Naive thymus-derived CD4-positive, alpha-beta T cell (primary cell): ENCODE data around the gene BCL2. TPM values are rescaled to one million over a fixed set of nuclear protein-coding genes. Genes with fewer than 3 reads are reported as not detected.
"Not testable (repeated sequence)": the region's sequence is repeated elsewhere in the genome, so short reads cannot be mapped to it uniquely, and the experiment has no call there.

Experiments
- ATAC-seq: fragments of 150-1000 bp; cut with Tn5 transposase; 2 replicates; pipeline ENCODE4 v1.10.0; 2021; ENCODE audit warnings: mild to moderate bottlenecking, moderate library complexity
- CTCF ChIA-PET: fragments of 350-600 bp; sonication (Branson Sonifier 250); formaldehyde crosslinking; loops from one replicate; lab custom pipeline; 2021; ENCODE audit warnings: antibody characterized with exemption; lab: Charles Lee
- POLR2A ChIA-PET: fragments of 350-600 bp; sonication (Branson Sonifier 250); formaldehyde crosslinking; loops from one replicate; lab custom pipeline; 2021; ENCODE audit warnings: antibody characterized with exemption, inconsistent platforms; lab: Charles Lee
- DNase-seq, 9 donors: peaks; one replicate each; pipeline versions ENCODE4 v3.0.0 to v3.0.0-alpha.2; 2020 to 2022; ENCODE audit warnings: mixed read lengths in 1 of 9
- H3K27ac ChIP-seq: one replicate; pipeline ENCODE4 v1.7.0; 2013; ENCODE audit warnings: mild to moderate bottlenecking, low read depth, low read length, moderate library complexity
- H3K27me3 ChIP-seq, 2 donors: one replicate each; pipeline ENCODE4 v1.7.0; 2013; ENCODE audit warnings: low read length in 2 of 2, mild to moderate bottlenecking in 2 of 2, moderate library complexity in 2 of 2; ENCODE audit not compliant: control insufficient read depth in 2 of 2, insufficient read depth in 2 of 2
- H3K36me3 ChIP-seq, 3 experiments: 1 replicate in 2 of 3; 2 replicates in 1 of 3; pipeline ENCODE4 v1.7.0; 2013; ENCODE audit warnings: low read length in 3 of 3, mild to moderate bottlenecking in 3 of 3, moderate library complexity in 1 of 3; ENCODE audit not compliant: insufficient read depth in 3 of 3, control insufficient read depth in 2 of 3
- H3K4me1 ChIP-seq, 2 donors: one replicate each; pipeline ENCODE4 v1.7.0; 2013; ENCODE audit warnings: low read length in 2 of 2, mild to moderate bottlenecking in 2 of 2, moderate library complexity in 1 of 2; ENCODE audit not compliant: control insufficient read depth in 2 of 2, insufficient read depth in 2 of 2
- H3K4me3 ChIP-seq: 2 replicates; pipeline ENCODE4 v1.7.0; 2013; ENCODE audit warnings: mild to moderate bottlenecking, low read length
- H3K9me3 ChIP-seq, 3 experiments: 1 replicate in 2 of 3; 2 replicates in 1 of 3; pipeline ENCODE4 v1.7.0; 2013; ENCODE audit warnings: low read length in 3 of 3; ENCODE audit not compliant: control insufficient read depth in 2 of 3
- H3K27ac Mint-ChIP-seq, 9 donors: one replicate each; pipeline ENCODE4 v1.8.0; 2020 to 2022; ENCODE audit warnings: mixed read lengths in 9 of 9, mild to moderate bottlenecking in 8 of 9, moderate library complexity in 5 of 9, inconsistent platforms in 2 of 9
- H3K27me3 Mint-ChIP-seq, 5 donors: one replicate each; pipeline ENCODE4 v1.8.0; 2021 to 2022; ENCODE audit warnings: mixed read lengths in 5 of 5, mild to moderate bottlenecking in 1 of 5
- H3K36me3 Mint-ChIP-seq, 5 donors: one replicate each; pipeline ENCODE4 v1.8.0; 2020 to 2022; ENCODE audit warnings: mixed read lengths in 5 of 5, mild to moderate bottlenecking in 3 of 5, inconsistent platforms in 1 of 5
- H3K4me1 Mint-ChIP-seq, 7 donors: one replicate each; pipeline ENCODE4 v1.8.0; 2020 to 2022; ENCODE audit warnings: mixed read lengths in 7 of 7, mild to moderate bottlenecking in 3 of 7, inconsistent platforms in 1 of 7
- H3K4me3 Mint-ChIP-seq, 10 donors: one replicate each; pipeline ENCODE4 v1.8.0; 2020 to 2022; ENCODE audit warnings: mild to moderate bottlenecking in 10 of 10, mixed read lengths in 10 of 10, moderate library complexity in 6 of 10, inconsistent platforms in 2 of 10
- H3K9me3 Mint-ChIP-seq, 11 donors: one replicate each; pipeline ENCODE4 v1.8.0; 2020 to 2022; ENCODE audit warnings: mixed read lengths in 11 of 11, mild to moderate bottlenecking in 4 of 11, inconsistent platforms in 1 of 11, moderate library complexity in 1 of 11
- intact Hi-C, 2 donors: fragments of 100-400 bp; cut with micrococcal nuclease; formaldehyde crosslinking; loops; one replicate each; pipeline ENCODE4 v1.15.1; 2023
- polyA plus RNA-seq, 2 donors: library from polyadenylated mRNA; unstranded; fragments of 300-500 nt; fragmentation: Illumina TruSeq; gene quantifications; one replicate each; pipeline ENCODE4 v1.2.3, GENCODE V29; 2021
- total RNA-seq, 6 experiments: library from RNA in 5 of 6; stranded (reverse) in 5 of 6; gene quantifications; 1 replicate in 5 of 6; 2 replicates in 1 of 6; pipeline ENCODE4 v1.2.3 and lab custom pipeline; 2021 to 2026

Gene BCL2
- total and polyA plus RNA-seq, 7 experiments from 2014 or later = 32.7 to 154 (median 40.1) TPM

DNA sequence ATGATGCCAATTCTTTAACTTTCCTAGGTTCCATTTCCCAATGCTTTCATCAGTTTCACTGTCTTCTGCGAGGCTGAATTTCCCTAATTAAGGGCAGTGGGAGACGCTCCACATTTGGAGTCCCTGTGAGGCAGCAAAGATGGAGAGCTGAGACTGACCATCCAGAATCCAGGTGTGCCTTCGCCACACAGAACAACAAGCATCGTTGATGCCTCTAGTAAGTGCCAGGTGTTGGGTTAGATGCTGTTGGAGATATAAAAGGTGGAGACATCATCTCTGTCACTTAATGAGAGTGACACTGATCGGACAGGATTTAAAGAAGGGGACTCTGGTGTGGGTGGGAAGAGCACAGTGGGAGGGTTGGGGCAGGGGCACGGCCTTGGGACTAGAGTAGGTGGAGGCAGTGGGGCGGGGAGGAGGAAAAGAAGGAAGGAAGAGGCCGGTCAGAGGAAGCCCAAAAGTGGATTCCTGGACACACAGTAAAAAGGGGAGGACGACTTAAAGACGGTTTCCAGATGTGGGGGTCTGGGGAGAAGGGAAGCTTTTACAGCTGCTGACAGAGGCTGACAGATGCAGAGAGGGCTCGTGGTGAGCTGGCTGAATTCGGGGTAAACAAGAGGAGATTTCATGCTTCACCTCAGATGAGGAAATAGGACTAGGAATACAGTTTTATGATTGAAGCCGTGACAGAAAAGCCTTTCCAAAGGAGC, 113.0 kb downstream of the BCL2 start:
- Mint-ChIP-seq H3K27ac (peak overlapping the region; percentile 77 to 96 (median 92)), H3K4me3 (peak overlapping the region; percentile 72 to 94 (median 81)), H3K36me3 (peaks cover 0 to 59% (median 5%) of the 10 kb centered on the region in 5 donors), H3K4me1 (peaks cover 70 to 96% (median 92%) of the 10 kb centered on the region in 7 donors), H3K27me3 (no peaks in the 10 kb centered on the region), H3K9me3 (peaks cover 0 to 3% (median 0%) of the 10 kb centered on the region in 11 donors)
- DNase-seq (no peak), ATAC-seq (peak; percentile 5)
- POLR2A ChIA-PET = interaction anchor here (0.7 to 7.3 kb wide), 15 partner anchors 10 to 112 kb away, joined by 3 to 59 read pairs (median 5); partner anchors contain the start of gene BCL2
- Histone ChIP-seq H3K36me3 (no peaks in the 10 kb centered on the region), H3K9me3 (no peaks in the 10 kb centered on the region), H3K4me1 (peaks cover 52 to 91% of the 10 kb centered on the region in 2 donors), H3K27ac (peak overlapping the region; percentile 63), H3K4me3 (peak overlapping the region; percentile 40), H3K27me3 (no peaks in the 10 kb centered on the region)
- CTCF ChIA-PET = interaction anchor here (0.6 to 1.7 kb wide), 4 partner anchors 95 to 134 kb away, joined by 3 to 10 read pairs (median 5); no protein-coding TSS in a partner anchor
- intact Hi-C loops = loop anchor here in 1 of 2 donors (5.0 kb wide), 1 partner anchor 679 kb away; no protein-coding TSS in a partner anchor

DNA sequence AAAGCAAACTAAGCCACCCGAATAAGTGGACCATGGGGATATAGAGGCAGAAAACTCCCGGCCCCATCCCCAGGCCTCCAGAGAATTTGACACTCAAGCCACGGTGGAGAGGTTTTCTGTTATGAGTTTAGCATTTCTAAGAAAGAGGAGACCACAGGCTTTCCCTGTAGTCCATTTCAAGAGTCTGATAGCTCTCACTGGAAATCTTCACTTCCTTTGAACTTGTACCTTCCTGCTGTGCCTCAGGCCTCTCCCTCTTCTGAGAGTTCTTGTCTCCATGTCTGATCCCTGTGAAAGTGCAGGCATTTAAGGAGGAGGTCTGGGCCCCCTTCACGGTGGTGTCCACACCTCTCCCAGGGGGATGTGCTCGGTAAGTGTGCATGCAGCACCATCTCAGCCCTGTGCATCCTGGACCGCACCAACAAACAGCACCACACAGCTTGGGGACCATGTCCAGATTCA, 113.7 kb downstream of the BCL2 start:
- peaks cover 50 to 92% of the 10 kb centered on the region in 2 donors for H3K4me1 ChIP-seq
- DNase-seq (no peak), ATAC-seq (peak; percentile 37)
- Mint-ChIP-seq H3K4me3 (peak overlapping the region; percentile 72 to 94 (median 81)), H3K27me3 (no peaks in the 10 kb centered on the region), H3K36me3 (peaks cover 0 to 58% (median 5%) of the 10 kb centered on the region in 5 donors), H3K9me3 (peaks cover 0 to 3% (median 0%) of the 10 kb centered on the region in 11 donors), H3K4me1 (peaks cover 64 to 94% (median 85%) of the 10 kb centered on the region in 7 donors), H3K27ac (peak overlapping the region; percentile 77 to 96 (median 92))
- peak overlapping the region; percentile 63 for H3K27ac ChIP-seq
- H3K9me3 ChIP-seq = no peaks in the 10 kb centered on the region
- no peaks in the 10 kb centered on the region for H3K27me3 ChIP-seq
- no peaks in the 10 kb centered on the region for H3K36me3 ChIP-seq
- ChIA-PET CTCF (interaction anchor here (1.0 to 1.7 kb wide), 2 partner anchors 96 to 112 kb away, joined by 3 to 10 read pairs; no protein-coding TSS in a partner anchor), POLR2A (interaction anchor here (0.7 to 7.3 kb wide), 12 partner anchors 9 to 113 kb away, joined by 3 to 59 read pairs (median 6); partner anchors contain the start of gene BCL2)
- intact Hi-C loops = loop anchor here (1.0 to 5.0 kb wide), 2 partner anchors 9 to 679 kb away; no protein-coding TSS in a partner anchor
- H3K4me3 ChIP-seq = peak overlapping the region; percentile 22

DNA sequence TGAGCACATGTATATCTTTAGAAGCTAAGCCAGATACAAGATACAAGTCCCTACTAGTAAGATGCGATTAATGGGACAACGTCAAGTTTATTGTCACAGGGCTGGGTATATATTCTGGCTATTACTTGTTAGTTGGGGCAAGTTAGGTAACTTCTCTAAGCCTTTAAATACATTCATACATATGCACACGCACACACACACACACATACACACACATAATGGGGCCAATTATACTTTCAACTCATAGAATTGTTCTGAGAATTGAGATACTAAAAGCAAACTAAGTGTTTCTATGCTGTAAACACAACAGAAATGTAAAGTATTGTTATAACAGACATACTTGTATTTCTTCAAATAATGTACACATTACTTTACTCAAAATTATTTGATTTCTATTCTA, 116.1 kb downstream of the BCL2 start:
- Histone ChIP-seq H3K4me1 (peaks cover 63 to 89% of the 10 kb centered on the region in 2 donors), H3K36me3 (no peaks in the 10 kb centered on the region), H3K27ac (peak overlapping the region; percentile 27), H3K27me3 (no peaks in the 10 kb centered on the region), H3K9me3 (no peaks in the 10 kb centered on the region), H3K4me3 (no peak overlapping the region)
- peak overlapping the region in 6 of 10 donors; percentile 1 to 83 (median 44) for H3K4me3 Mint-ChIP-seq
- ATAC-seq (no peak), DNase-seq (no peak)
- H3K36me3 Mint-ChIP-seq = peaks cover 0 to 39% (median 0%) of the 10 kb centered on the region in 5 donors
- ChIA-PET POLR2A (interaction anchor here (0.7 to 7.3 kb wide), 13 partner anchors 9 to 119 kb away, joined by 3 to 59 read pairs (median 3); no protein-coding TSS in a partner anchor), CTCF (interaction anchor here (0.9 to 1.4 kb wide), 4 partner anchors 48 to 114 kb away, joined by 3 to 5 read pairs (median 4); no protein-coding TSS in a partner anchor)
- H3K9me3 Mint-ChIP-seq = peaks cover 0 to 3% (median 0%) of the 10 kb centered on the region in 11 donors
- no peaks in the 10 kb centered on the region for H3K27me3 Mint-ChIP-seq
- peaks cover 48 to 73% (median 64%) of the 10 kb centered on the region in 7 donors for H3K4me1 Mint-ChIP-seq
- peak overlapping the region in 6 of 9 donors; percentile 14 to 96 (median 82) for H3K27ac Mint-ChIP-seq
- intact Hi-C loops = no loop called here

DNA sequence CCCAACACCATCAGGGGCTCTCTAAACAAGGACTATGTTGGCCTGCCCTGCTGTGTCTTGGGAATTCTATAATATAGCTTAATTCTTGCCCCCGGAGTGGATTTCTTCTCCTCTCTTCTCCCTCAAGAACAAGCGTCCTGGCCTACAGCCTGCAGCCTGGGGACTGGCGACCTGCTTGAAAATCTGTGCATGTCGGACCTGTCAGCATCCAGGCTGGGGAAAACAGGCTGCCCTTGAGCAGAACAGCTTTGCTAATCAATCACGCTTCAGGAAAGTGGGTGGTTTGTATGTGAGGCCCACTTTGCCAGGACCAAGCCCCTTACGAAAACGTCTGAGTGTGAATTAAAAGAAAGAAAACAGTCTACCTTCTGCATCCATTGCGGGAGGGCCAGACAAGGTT, 116.7 kb downstream of the BCL2 start:
- Mint-ChIP-seq H3K4me3 (peak overlapping the region in 7 of 10 donors; percentile 4 to 83 (median 14)), H3K4me1 (peaks cover 41 to 66% (median 57%) of the 10 kb centered on the region in 7 donors), H3K27me3 (no peaks in the 10 kb centered on the region), H3K27ac (peak overlapping the region in 8 of 9 donors; percentile 36 to 96 (median 78)), H3K36me3 (peaks cover 0 to 33% (median 0%) of the 10 kb centered on the region in 5 donors), H3K9me3 (peaks cover 0 to 3% (median 0%) of the 10 kb centered on the region in 11 donors)
- Histone ChIP-seq H3K4me3 (no peak overlapping the region), H3K36me3 (no peaks in the 10 kb centered on the region), H3K4me1 (peaks cover 64 to 89% of the 10 kb centered on the region in 2 donors), H3K27me3 (no peaks in the 10 kb centered on the region), H3K27ac (peak overlapping the region; percentile 27), H3K9me3 (no peaks in the 10 kb centered on the region)
- ChIA-PET CTCF (interaction anchor here (1.4 kb wide), 2 partner anchors 45 to 47 kb away, joined by 3 to 5 read pairs; no protein-coding TSS in a partner anchor), POLR2A (interaction anchor here (0.8 to 7.3 kb wide), 8 partner anchors 10 to 119 kb away, joined by 3 to 59 read pairs (median 4); no protein-coding TSS in a partner anchor)
- DNase-seq = no peak
- ATAC-seq = no peak
- intact Hi-C loops = no loop called here

DNA sequence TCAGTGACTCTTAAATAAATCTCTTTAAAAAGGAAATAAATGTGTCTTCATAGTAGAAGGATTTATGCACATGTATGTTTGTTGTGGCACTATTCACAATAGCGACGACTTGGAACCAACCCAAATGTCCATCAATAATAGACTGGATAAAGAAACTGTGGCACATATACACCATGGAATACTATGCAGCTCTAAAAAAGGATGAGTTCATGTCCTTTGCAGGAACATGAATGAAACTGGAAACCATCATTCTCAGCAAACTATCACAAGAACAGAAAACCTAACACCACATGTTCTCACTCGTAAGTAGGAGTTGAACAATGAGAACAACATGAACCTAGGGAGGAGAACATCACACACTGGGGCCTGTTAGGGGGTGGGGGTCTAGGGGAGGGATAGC, 118.1 kb downstream of the BCL2 start:
- H3K9me3 ChIP-seq, H3K27me3 ChIP-seq, H3K9me3 Mint-ChIP-seq, H3K4me3 ChIP-seq, H3K27me3 Mint-ChIP-seq, DNase-seq, H3K4me3 Mint-ChIP-seq, ATAC-seq, H3K36me3 ChIP-seq: not testable (repeated sequence)
- POLR2A ChIA-PET = interaction anchor here (0.8 to 2.1 kb wide), 10 partner anchors 8 to 781 kb away, joined by 3 to 9 read pairs (median 6); partner anchors contain the start of gene BCL2
- CTCF ChIA-PET = interaction anchor here (1.3 to 1.5 kb wide), 2 partner anchors 8 to 47 kb away, joined by 4 to 6 read pairs; no protein-coding TSS in a partner anchor
- Histone ChIP-seq H3K4me1 (peaks cover 52 to 87% of the 10 kb centered on the region in 2 donors), H3K27ac (peak overlapping the region; percentile 73)
- intact Hi-C loops = loop anchor here (2.0 kb wide), 2 partner anchors 69 to 71 kb away; no protein-coding TSS in a partner anchor
- peak overlapping the region in 1 of 9 donors; percentile 12 for H3K27ac Mint-ChIP-seq
- peaks cover 0 to 25% (median 0%) of the 10 kb centered on the region in 5 donors for H3K36me3 Mint-ChIP-seq
- peaks cover 31 to 52% (median 45%) of the 10 kb centered on the region in 7 donors for H3K4me1 Mint-ChIP-seq
